Calu3 (cell line): ENCODE measurements around the gene EPHB4. TPM values are rescaled to one million over a fixed set of nuclear protein-coding genes. Genes with fewer than 3 reads are reported as not detected.

Source experiments
- BruUV-seq: library from RNA; stranded (reverse); fragments of 400-500 nt; replicated peaks from 2 replicates; lab custom pipeline; 2021; lab: Mats Ljungman, UMichigan
- CTCF ChIA-PET: fragments of 300-600 bp; sonication (Branson Sonifier 250); formaldehyde crosslinking; loops from one replicate; lab custom pipeline; 2022; ENCODE audit warnings: antibody characterized with exemption; lab: Charles Lee
- DNase-seq: peaks from one replicate; pipeline ENCODE4 v3.0.0; 2022
- H3K27ac Mint-ChIP-seq: one replicate; pipeline ENCODE4 v1.8.0; 2022; ENCODE audit warnings: mixed read lengths; ENCODE audit not compliant: unreplicated experiment
- H3K27me3 Mint-ChIP-seq: one replicate; pipeline ENCODE4 v1.8.0; 2022; ENCODE audit warnings: mixed read lengths; ENCODE audit not compliant: unreplicated experiment
- H3K36me3 Mint-ChIP-seq: one replicate; pipeline ENCODE4 v1.8.0; 2022; ENCODE audit warnings: mild to moderate bottlenecking, moderate library complexity, mixed read lengths; ENCODE audit not compliant: insufficient read depth, unreplicated experiment
- H3K4me1 Mint-ChIP-seq: one replicate; pipeline ENCODE4 v1.8.0; 2022; ENCODE audit warnings: mild to moderate bottlenecking, low read depth, mixed read lengths; ENCODE audit not compliant: unreplicated experiment
- H3K4me3 Mint-ChIP-seq: one replicate; pipeline ENCODE4 v1.8.0; 2022; ENCODE audit warnings: mild to moderate bottlenecking, low read depth, moderate library complexity, mixed read lengths; ENCODE audit not compliant: unreplicated experiment
- H3K9me3 Mint-ChIP-seq: one replicate; pipeline ENCODE4 v1.8.0; 2022; ENCODE audit warnings: low read depth, mixed read lengths; ENCODE audit not compliant: unreplicated experiment
- CTCF ChIP-seq: fragments of 200-600 bp; IDR thresholded peaks from one replicate; pipeline ENCODE4 v1.8.0; 2022; ENCODE audit warnings: antibody characterized with exemption; ENCODE audit not compliant: unreplicated experiment
- intact Hi-C: fragments of 100-400 bp; cut with micrococcal nuclease; formaldehyde crosslinking; loops from one replicate; pipeline ENCODE4 v1.10.0; 2022; ENCODE audit not compliant: unreplicated experiment
- total RNA-seq: library from RNA; stranded (reverse); gene quantifications from 2 replicates; pipeline ENCODE4 v1.2.3, GENCODE V29; 2022

EPHB4 gene
- total RNA-seq, 1 experiment from 2014 or later, result 63.7 TPM

- H3K27me3 Mint-ChIP-seq, result no peaks in the 10 kb centered on the region
- H3K27ac Mint-ChIP-seq, result peak overlapping the region; percentile 85
- H3K4me1 Mint-ChIP-seq, result peaks cover 21% of the 10 kb centered on the region
- no TSS peak for BruUV-seq
- no peaks in the 10 kb centered on the region for H3K9me3 Mint-ChIP-seq
- CTCF ChIA-PET, result interaction anchor here (0.6 to 1.5 kb wide), 6 partner anchors 10 to 120 kb away, joined by 3 to 9 read pairs (median 4); partner anchors contain the start of genes POP7 and SLC12A9
- no peak for TF ChIP-seq CTCF
- intact Hi-C loops, result loop anchor here (2.0 kb wide), 1 partner anchor 22 kb away; no protein-coding TSS in a partner anchor
- H3K4me3 Mint-ChIP-seq, result peak overlapping the region; percentile 92
- H3K36me3 Mint-ChIP-seq, result peaks cover 56% of the 10 kb centered on the region
- DNase-seq, result no peak
These were observed 2.1 kb downstream of the EPHB4 start for GRCh38 chr7:100825215-100825671.

GRCh38 chr7:100824499-100825214 lies 2.7 kb downstream of the EPHB4 start:
- Mint-ChIP-seq H3K36me3 (peaks cover 56% of the 10 kb centered on the region), H3K4me3 (peak overlapping the region; percentile 92), H3K9me3 (no peaks in the 10 kb centered on the region), H3K27ac (no peak overlapping the region), H3K4me1 (peaks cover 20% of the 10 kb centered on the region), H3K27me3 (no peaks in the 10 kb centered on the region)
- no TSS peak for BruUV-seq
- DNase-seq, result no peak
- TF ChIP-seq CTCF, result no peak
- intact Hi-C loops, result loop anchor here (2.0 kb wide), 1 partner anchor 22 kb away; no protein-coding TSS in a partner anchor
- CTCF ChIA-PET, result no interaction called here

GRCh38 chr7:100823534-100823933 lies 3.8 kb downstream of the EPHB4 start:
- no peak for DNase-seq
- TF ChIP-seq CTCF, result no peak
- intact Hi-C loops, result no loop called here
- CTCF ChIA-PET, result no interaction called here
- Mint-ChIP-seq H3K27me3 (no peaks in the 10 kb centered on the region), H3K9me3 (no peaks in the 10 kb centered on the region), H3K27ac (no peak overlapping the region), H3K4me1 (peaks cover 20% of the 10 kb centered on the region), H3K4me3 (no peak overlapping the region), H3K36me3 (peaks cover 67% of the 10 kb centered on the region)
- BruUV-seq, result no TSS peak

- no TSS peak for BruUV-seq
- H3K27ac Mint-ChIP-seq, result no peak overlapping the region
- intact Hi-C loops, result no loop called here
- CTCF ChIA-PET, result no interaction called here
- H3K4me1 Mint-ChIP-seq, result peaks cover 19% of the 10 kb centered on the region
- H3K27me3 Mint-ChIP-seq, result no peaks in the 10 kb centered on the region
- H3K4me3 Mint-ChIP-seq, result no peak overlapping the region
- peaks cover 66% of the 10 kb centered on the region for H3K36me3 Mint-ChIP-seq
- no peak for DNase-seq
- TF ChIP-seq CTCF, result no peak
- H3K9me3 Mint-ChIP-seq, result no peaks in the 10 kb centered on the region
These were observed 4.2 kb downstream of the EPHB4 start for GRCh38 chr7:100823140-100823525.
